Osteocyte (in vitro differentiated cells): ENCODE measurements around the gene CYP24A1. TPM values are rescaled to one million over a fixed set of nuclear protein-coding genes. Genes with fewer than 3 reads are reported as not detected.
A peak's percentile ranks its signal among the peaks of the same experiment; 100 is the strongest.

Experiments
- DNase-seq: peaks from one replicate; pipeline ENCODE4 v3.0.0; 2021; ENCODE audit warnings: mixed read lengths; ENCODE audit not compliant: unreplicated experiment; ENCODE audit errors: extremely low spot score
- H3K27ac Mint-ChIP-seq: one replicate; pipeline ENCODE4 v1.8.0; 2021; ENCODE audit warnings: mild to moderate bottlenecking, mixed read lengths; ENCODE audit not compliant: unreplicated experiment
- H3K27me3 Mint-ChIP-seq: one replicate; pipeline ENCODE4 v1.8.0; 2021; ENCODE audit warnings: mixed read lengths; ENCODE audit not compliant: unreplicated experiment
- H3K36me3 Mint-ChIP-seq: one replicate; pipeline ENCODE4 v1.8.0; 2021; ENCODE audit warnings: mixed read lengths; ENCODE audit not compliant: unreplicated experiment
- H3K4me1 Mint-ChIP-seq: one replicate; pipeline ENCODE4 v1.8.0; 2021; ENCODE audit warnings: mixed read lengths; ENCODE audit not compliant: unreplicated experiment
- H3K4me3 Mint-ChIP-seq: one replicate; pipeline ENCODE4 v1.8.0; 2021; ENCODE audit warnings: mild to moderate bottlenecking, moderate library complexity, mixed read lengths; ENCODE audit not compliant: unreplicated experiment
- H3K9me3 Mint-ChIP-seq: one replicate; pipeline ENCODE4 v1.8.0; 2021; ENCODE audit warnings: mixed read lengths; ENCODE audit not compliant: unreplicated experiment
- CTCF ChIP-seq: fragments of 200-600 bp; sonication (generic); IDR thresholded peaks from 2 replicates; pipeline ENCODE4 v1.5.0; 2021; ENCODE audit warnings: antibody characterized with exemption, mild to moderate bottlenecking, moderate library complexity
- total RNA-seq: library from RNA; stranded (reverse); gene quantifications from 2 replicates; pipeline ENCODE4 v1.2.1, GENCODE V29; 2021

CYP24A1 gene
- total RNA-seq, 1 donor from 2014 or later = not detected

- DNase-seq = no peak
- Mint-ChIP-seq H3K27ac (no peak overlapping the region), H3K9me3 (no peaks in the 10 kb centered on the region), H3K36me3 (no peaks in the 10 kb centered on the region), H3K27me3 (peaks cover 31% of the 10 kb centered on the region), H3K4me3 (no peak overlapping the region), H3K4me1 (no peaks in the 10 kb centered on the region)
- no peak for TF ChIP-seq CTCF
Measured at GRCh38 chr20:54201268-54201846, 27.6 kb upstream of the CYP24A1 start.

- no peak overlapping the region for H3K4me3 Mint-ChIP-seq
- H3K27me3 Mint-ChIP-seq = peaks cover 36% of the 10 kb centered on the region
- H3K4me1 Mint-ChIP-seq = no peaks in the 10 kb centered on the region
- no peaks in the 10 kb centered on the region for H3K9me3 Mint-ChIP-seq
- TF ChIP-seq CTCF = no peak
- H3K27ac Mint-ChIP-seq = no peak overlapping the region
- no peak for DNase-seq
- H3K36me3 Mint-ChIP-seq = no peaks in the 10 kb centered on the region
Measured at GRCh38 chr20:54200487-54201267, 26.9 kb upstream of the CYP24A1 start.

GRCh38 chr20:54199721-54200176 is 26.0 kb upstream of the CYP24A1 start:
- Mint-ChIP-seq H3K27ac (no peak overlapping the region), H3K36me3 (no peaks in the 10 kb centered on the region), H3K4me3 (no peak overlapping the region), H3K4me1 (no peaks in the 10 kb centered on the region), H3K27me3 (peaks cover 32% of the 10 kb centered on the region), H3K9me3 (no peaks in the 10 kb centered on the region)
- no peak for DNase-seq
- TF ChIP-seq CTCF = peak; percentile 91

GRCh38 chr20:54199283-54199682 is 25.5 kb upstream of the CYP24A1 start:
- Mint-ChIP-seq H3K4me3 (no peak overlapping the region), H3K4me1 (no peaks in the 10 kb centered on the region), H3K27me3 (peaks cover 28% of the 10 kb centered on the region), H3K9me3 (no peaks in the 10 kb centered on the region), H3K36me3 (no peaks in the 10 kb centered on the region), H3K27ac (no peak overlapping the region)
- no peak for DNase-seq
- TF ChIP-seq CTCF = no peak
